GM11168 (cell line): Measurements from ENCODE around the gene LCN12.

Experiments
- in situ Hi-C: fragments of 300-500 bp; cut with MboI; formaldehyde crosslinking; loops from one replicate; pipeline ENCODE4 v1.12.0; 2022; ENCODE audit warnings: low sequenced_read_pairs; ENCODE audit not compliant: unreplicated experiment

LCN12 gene

DNA sequence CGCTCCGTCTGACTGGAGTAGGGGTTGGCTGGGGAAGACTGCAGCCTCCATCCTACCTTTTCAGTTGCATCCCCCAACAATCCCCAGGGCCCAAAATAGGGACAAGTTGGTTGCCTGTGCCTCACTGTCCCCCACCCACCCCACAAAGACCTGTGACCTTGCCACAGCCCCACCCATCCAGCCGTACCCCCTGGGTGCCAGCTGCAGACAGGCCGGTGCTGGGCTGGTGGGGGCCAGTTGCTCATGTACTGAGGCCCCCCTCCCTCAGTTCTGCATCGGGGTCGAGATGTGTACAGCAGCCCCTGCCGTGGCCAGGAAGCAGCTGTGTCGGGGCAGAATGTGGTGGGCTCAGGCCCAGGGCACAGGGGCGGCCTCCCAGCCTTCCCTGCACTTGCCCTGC, 31.1 kb downstream of the LCN12 start:
- in situ Hi-C loops, result no loop called here

DNA sequence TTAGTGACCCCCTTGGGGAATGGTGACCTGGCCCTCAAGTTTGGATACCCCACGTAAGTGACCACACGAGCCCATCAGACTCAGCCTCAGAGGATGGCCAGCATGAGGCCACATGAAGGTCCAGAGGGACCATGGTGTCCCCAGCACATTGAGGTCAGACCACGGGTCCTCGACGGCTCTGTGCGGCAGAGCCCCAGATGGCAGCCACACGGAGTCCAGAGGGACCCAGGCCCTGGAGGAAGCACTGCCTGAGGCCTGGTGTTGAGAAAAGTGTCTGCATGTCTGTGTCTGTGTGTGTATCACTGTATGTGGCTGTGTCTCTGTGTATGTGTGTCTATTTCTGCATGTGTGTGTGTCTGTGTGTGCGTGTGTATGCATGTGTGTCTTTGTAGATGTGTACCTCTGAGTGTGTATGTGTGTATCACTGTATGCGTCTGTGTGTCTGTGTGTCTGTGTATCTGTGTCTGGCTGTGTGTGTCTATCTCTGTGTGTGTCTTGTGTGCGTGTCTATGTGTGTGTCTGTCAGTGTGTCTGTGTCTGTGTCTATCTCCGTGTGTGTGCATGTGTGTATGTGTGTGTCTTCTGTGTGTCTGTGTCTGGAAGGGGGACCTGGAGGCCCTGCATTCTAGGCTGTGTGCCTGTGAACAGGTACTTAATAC, 31.7 kb downstream of the LCN12 start:
- in situ Hi-C loops, result no loop called here

DNA sequence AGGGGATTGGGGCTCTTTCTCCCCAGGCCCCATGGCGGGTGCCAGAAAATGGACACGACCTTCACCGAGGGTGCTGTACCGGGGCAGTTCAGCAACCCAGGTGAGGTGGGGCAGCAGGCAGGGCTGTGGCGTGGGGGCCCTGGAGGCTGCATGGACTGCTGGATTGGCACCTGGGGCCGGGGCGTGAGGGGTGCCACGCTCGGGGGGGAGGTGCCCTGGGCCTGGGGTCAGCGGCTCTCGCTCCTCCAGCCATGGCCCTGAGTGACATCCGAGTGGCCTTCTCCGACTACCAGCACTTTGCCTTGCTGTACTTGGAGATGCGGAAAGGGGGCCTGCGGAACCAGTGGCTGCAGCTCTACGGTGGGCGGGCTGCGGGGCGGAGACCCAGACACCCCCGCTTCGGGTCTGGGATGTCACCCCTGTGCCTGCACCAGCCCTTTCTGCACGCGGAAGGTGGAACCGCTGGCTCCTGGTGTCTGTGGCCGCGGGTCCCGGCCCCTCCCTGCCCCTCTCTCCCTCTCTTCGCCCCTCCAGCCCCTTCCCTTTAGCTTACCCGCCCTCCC, 32.5 kb downstream of the LCN12 start:
- in situ Hi-C loops, result no loop called here

DNA sequence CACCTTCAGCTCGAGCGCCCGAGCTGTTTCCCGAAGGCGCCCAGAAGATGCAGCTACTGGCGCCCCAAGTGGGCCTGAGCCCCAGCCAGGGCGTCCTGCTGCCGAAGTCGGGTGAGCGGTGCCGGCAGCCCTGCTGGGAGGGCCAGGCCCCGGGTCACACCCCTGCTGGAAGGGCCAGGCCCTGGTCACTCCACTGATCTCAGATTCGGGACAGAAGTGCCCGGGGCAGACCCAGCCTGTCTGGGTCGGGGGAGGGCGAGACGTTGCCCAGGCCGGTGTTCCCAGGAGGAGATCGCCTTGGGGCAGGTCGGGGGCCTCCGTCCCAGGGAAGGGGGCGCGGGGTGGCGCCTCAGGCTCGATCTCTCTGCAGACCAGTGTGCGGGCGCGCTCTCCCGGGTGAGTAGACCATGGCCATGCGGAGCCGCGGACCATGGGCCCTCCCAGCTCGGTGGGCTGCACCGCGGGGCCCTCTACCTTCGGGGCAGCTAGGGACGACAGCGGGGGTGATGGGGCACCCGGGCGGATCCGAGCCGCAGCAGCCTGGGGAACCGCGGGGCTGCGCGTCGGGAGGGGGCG, 33.0 kb downstream of the LCN12 start:
- in situ Hi-C loops, result no loop called here

DNA sequence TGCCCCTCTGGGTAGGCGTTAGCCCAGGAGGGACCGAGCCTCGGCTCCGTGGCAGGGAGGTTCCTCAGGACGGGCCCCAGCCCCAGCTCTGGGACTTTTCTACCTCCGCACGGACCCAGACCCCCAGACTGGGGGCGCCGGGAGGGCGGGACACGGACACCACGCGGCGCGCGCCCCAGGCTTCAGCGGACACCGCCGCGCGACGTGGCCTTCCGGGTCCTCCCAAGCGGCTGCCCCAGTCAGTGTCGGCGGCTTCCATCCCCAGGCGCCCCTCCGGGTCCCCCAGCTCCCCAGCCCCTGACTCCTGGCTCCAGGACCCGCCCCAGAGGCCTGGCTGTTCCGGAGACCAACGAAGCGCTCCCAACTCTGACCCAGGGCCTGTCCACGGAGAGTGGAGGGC, 33.8 kb downstream of the LCN12 start:
- in situ Hi-C loops, result no loop called here

DNA sequence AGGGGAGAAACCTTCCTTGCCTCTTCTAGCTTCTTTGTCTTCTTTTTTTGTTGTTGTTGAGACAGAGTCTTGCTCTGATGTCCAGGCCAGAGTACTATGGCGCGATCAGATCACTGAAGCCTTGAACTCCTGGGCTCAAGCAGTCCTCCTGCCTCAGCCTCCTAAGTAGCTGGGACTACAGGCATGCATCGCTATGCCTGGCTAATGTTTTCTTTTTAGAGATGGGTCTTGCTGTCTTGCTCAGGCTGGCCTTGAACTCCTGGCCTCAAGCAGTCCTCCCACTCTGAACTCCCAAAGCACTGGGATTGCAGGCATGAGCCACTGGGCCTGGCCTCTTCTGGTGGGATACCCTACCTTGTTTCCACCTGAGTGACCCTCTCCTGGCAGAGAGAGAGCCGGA, 36.8 kb downstream of the LCN12 start:
- in situ Hi-C loops, result no loop called here

DNA sequence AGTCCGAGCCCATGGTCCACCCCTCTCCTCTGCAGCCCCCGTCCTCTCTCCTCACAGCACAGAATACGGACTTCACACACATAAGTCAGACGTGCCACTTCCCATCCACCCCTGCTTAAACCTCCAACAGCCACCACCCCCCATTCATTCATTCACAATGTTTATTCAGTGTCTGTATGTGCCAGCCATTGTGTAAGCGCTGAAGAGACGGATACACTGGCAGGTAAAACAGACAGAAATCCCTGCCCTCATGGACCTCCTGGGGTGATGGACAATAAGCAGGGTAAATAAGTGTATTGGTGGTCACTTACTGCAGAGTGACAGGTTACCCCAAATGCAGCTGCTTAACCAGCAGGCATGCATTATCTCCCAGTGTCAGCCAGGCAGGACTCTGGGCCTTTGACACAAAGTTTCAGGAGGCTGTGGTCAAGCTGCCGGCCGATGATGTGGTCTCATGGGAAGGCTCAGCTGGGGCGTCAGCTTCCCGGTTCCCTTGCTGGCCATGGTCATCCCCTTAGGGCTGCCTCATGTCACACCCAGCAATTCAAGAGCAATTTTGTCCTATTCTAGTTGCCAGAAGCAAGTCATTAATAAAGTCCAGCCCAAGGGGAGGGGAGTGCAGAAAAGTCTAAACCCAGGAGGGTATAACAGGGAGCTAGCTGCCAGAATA, 38.3 kb downstream of the LCN12 start:
- in situ Hi-C loops, result no loop called here

DNA sequence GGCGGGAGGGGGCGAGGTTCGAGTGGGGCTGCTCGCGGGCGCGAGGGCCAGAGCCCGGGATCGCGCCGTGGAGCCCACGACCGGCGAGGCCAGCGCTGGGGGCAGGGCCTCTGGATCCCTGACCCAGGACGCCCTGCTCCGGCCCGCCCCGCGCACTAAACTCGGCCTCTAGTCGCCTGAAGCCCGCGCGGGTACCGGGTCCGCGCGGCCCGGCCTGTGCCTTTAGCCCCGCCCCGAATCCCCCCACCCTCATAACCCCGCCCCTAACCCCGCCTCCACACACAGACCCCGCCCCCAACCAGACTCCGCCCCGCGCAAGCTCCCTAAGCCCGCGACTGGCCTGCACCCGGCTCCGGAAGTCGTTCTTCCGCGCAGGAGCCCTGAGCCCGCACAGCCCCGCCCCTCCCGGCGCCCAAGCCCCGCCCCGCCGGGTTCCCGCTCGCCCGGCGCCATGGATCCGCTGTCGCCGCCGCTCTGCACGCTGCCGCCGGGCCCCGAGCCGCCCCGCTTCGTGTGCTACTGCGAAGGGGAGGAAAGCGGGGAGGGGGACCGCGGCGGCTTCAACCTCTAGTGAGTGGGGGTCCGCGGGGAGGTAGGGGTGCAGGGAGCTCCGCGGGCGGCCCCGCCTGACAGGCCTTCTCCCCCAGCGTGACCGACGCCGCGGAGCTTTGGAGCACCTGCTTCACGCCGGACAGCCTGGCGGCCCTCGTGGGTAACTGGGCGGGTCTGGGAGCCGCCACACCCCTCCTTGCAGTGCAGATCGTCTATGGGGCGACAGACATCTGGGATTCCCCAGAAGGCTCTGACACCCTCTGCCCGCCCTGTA, 40.1 kb downstream of the LCN12 start, which contains the start of gene PAXX:
TSS of gene PAXX (plus strand) at position 430 of the 826 bp plus-strand sequence. CDS start at position 452, 22 bp downstream.
- in situ Hi-C loops, result no loop called here

DNA sequence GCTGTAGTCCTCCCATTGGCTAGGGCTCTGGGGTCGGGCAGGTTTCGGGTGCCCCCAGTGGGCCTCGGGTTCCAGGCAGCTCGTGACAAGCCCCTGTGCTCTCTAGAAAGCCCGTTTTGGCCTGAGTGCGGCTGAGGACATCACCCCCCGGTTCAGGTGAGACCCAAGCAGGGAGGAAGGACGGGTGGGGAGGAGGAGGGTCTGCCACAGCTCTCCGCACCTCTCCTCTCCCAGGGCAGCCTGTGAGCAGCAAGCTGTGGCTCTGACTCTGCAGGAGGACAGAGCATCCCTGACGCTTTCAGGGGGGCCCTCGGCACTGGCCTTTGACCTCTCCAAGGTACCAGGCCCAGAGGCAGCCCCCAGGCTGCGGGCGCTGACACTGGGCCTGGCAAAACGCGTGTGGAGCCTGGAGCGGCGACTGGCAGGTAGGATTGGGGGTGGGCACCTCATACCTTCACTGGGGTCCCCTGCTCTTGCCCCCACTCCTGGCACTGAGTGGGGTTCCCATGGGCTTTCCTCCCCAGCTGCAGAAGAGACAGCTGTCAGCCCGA, 40.8 kb downstream of the LCN12 start:
- in situ Hi-C loops, result no loop called here

DNA sequence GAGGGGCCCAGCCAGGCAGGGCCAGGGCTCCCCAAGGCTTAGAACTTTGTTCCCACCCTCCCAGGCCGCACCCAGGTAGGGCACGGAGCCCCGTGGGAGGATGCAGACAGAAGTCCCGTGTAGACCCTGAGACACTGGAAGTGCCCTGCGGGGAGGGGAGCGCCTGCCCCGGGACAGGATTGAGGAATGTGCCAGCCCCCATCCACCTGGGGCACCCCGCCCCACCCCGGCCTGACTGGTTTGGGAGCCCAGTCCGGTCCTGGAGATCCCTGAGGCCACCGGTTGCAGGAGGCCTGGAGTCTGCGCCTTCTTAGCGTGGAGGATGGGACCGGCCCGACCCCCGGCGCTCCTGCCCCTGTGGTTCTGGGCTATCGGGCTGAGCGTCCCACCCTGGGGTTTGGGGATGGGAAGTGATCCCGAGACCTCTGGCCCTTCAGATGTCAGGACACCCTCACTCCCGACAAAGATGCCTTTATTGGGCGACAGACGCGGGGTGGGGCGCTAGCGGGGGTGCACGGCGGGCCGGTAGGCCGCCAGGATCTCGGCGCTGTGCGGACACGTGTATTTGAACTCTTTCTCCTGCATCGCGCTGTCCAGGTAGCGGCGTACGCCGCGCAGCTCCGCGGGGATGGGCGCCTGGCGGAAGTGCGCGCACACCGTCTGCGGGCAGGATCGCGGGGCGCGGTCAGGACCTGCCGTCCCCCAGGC, 42.3 kb downstream of the LCN12 start:
- in situ Hi-C loops, result no loop called here

DNA sequence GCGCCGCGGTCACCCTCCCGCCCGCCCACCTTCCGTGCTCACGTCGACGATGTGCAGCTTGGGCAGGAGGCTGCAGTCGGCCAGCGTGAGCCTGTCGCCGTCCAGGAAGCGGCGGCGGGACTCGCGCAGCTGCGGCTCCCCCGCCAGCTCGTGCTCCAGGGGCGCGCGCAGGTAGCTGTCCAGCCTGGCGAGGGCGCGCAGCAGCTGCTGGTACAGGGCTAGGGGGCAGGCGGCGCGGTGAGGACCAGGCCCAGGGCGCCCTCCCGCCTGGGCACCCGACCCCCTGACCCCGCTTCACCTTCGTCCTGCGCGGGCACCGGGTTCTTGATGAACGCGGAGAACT, 42.8 kb downstream of the LCN12 start:
- in situ Hi-C loops, result no loop called here

DNA sequence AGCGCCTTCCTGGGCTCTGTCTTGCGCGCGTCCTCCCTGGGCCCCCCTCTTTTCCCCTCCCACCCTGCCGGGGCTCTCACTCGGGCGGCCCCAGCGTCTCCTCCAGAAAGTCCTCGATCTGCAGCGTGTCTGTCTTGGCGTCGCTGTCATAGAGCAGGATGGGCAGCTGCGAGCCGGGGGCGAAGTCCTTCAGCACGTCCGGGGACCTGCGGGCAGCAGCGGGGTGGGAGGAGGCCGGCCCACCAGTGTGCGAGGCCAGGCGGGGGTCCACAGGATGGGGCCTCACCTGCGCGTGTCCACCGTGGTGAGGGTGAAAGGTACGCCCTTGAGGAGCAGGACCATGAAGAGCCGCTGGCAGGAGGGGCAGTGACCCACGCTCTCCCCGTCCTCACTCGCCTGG, 43.3 kb downstream of the LCN12 start:
- in situ Hi-C loops, result no loop called here

DNA sequence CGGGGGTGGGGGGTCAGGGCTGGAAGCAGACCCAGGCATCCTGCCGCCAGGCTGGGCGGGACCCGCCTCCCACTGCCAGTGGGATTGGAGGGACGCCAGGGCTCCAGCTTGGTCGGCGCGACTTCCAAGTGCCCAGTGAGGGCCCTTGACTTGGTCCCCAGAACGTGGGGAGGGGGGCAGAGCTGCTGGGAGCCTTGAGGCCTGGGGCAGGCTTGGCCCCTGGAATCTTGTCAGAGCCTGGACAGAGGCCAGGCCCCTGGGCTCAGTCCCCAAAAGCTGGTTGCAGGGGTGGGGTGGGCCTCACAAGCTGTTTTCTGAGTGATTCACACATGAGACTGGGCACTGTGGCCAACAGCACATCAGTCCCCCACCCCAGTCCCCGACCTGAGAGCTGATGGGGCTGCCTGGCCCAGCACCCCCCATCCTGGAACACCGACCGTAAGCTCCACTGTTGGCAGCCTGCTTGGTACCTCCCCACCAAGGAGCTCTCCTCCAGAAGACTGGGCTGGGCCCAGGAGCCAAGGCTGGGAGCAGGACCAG, 43.8 kb downstream of the LCN12 start:
- in situ Hi-C loops, result no loop called here

DNA sequence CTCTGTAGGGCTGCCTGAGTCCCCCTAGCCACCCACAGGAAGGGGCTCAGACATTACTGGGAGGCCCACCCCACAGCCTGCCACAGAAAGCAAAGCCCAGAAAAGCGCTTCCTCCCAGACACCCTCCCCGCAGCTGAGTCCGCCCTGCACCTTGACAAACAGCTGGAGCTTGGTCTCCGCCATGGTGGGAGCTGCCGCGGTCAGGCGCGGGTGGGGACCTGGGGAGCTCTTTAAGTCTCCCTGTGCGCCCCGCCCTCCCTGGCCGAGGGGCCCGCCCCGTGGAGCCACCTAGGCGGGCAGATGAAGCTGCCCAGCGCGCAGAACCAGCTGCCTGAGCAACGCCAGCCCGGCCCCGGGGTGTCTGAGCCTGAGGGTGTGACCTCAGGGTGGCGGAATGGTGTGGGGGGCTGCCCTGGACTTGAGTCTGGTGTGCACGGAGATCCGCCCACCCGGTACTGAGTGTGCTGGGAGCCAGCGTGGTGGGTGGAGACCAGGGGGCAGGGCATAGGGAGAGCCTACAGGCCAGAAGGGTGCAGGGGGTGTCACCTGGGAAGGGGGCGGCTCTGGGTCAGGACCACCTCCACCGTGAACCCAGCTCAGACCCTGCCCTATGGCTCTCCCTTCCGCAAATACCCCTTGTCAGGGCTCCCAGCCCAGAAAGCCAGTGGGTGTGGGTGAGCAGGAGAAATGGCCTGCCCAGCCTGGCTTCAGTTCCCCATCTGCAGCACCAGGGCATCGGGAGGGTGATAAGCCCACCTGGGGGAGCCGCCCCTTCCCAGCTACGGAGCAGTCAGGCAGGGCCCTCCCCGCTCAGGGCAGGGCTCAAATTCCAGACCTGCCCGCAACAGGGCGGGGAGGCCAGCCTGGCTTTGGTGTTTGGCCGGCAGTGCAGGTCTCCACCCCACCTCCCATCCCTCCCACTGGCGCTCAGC, 44.6 kb downstream of the LCN12 start, which contains the start of gene CLIC3:
TSS of gene CLIC3 (minus strand) at position 208 of the 932 bp plus-strand sequence. CDS start at position 183, 25 bp downstream.
- in situ Hi-C loops, result no loop called here

DNA sequence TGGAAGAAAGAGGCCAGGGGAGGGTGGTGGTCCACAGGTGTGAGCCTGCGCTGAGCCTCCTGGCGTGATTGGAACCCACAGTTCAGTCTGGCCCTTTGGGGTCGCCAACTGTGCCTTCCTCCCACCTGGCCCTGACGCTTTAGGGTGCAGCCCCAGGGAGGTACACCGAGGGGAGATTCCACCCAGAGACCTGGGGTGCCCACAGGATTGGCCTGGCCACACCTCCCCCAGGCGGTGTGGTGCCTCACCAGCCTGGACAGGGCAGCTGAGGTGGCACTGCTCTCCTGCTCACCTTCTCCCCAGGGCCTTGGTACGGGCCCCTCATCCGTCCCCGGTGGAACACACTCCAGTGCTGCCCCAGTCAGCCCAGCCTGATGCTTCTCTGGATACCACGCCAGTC, 45.3 kb downstream of the LCN12 start:
- in situ Hi-C loops, result no loop called here

DNA sequence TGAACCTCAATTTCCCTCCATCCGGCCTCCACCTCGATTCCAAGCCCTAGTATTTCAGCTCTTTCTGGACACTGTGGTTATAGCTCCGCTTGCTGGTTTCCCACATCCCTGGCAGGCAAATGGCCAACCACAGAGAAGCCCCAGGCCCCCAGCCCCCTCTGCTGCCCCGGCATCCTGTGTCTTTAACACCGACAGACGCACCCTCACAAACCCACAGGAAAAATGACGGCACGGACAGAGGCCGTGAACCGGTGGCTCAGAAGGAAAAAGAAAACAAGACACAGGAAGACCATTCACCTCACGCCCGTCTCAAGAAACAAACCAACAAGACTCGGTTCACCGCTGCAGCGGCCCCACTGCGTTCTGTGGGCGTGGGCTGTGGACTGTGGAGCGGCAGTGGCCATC, 45.8 kb downstream of the LCN12 start:
- in situ Hi-C loops, result no loop called here

DNA sequence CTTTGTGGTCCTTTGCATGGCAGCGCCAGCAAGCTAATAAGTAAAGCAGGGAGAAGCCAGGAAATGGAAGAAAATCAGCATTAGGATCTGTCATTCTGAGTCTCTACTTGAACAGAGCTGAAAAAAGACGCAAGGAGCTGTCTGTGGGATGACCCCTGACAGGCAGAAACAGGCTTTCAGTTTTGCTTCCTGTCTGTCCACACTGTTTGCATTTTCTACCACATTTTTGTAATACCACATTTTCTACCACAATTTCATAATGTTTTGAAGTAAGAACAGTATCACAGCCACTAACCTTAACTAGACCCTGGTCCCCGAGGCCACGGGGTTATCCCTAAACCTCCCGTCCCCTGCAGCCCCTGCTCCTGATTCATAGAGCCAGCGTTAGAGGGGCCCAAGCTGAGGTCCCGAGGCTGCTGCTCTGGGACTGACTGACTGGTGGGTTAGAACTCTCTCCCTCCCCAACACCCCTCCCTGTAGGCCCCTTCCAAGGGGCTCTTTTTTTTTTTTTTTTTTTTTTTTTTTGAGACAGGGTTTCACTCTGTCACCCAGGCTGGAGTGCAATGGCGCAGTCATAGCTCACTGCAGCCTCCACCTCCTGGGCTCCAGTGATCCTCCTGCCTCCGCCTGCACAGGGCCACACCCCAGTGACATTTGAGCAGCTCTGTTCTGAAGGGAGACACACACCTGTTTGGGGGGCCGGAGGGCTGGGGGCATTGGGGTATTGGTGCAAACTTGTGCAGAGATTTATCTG, 48.3 kb downstream of the LCN12 start:
- in situ Hi-C loops, result no loop called here
